Keratinocyte (primary cell): ENCODE measurements around the gene CDC6. TPM values are rescaled to one million over a fixed set of nuclear protein-coding genes. Genes with fewer than 3 reads are reported as not detected.
A peak's percentile ranks its signal among the peaks of the same experiment; 100 is the strongest.

Experiments used
- DNase-seq: peaks from one replicate; pipeline ENCODE4 v3.0.0-alpha.2; 2011; ENCODE audit warnings: low read depth, missing footprints, low spot score
- FAIRE-seq: peaks from 2 replicates; lab custom pipeline; 2011; peaks lifted over from hg19 to GRCh38; lab: Jason Lieb, UNC
- H2AFZ ChIP-seq: 2 replicates; pipeline ENCODE4 v1.6.0; 2012; ENCODE audit warnings: low read length, control low read depth, inconsistent platforms; ENCODE audit not compliant: control insufficient read depth
- H3K27ac ChIP-seq: 2 replicates; pipeline ENCODE4 v1.5.1; 2011; ENCODE audit warnings: low read length; ENCODE audit not compliant: control insufficient read depth, insufficient read depth
- H3K27me3 ChIP-seq: 3 replicates; pipeline ENCODE4 v1.6.0; 2011; ENCODE audit warnings: low read length; ENCODE audit not compliant: control insufficient read depth, insufficient read depth; ENCODE audit errors: extremely low read depth
- H3K36me3 ChIP-seq, 2 experiments: 2 replicates in 1 of 2; 3 replicates in 1 of 2; pipeline ENCODE4 v1.5.1; 2011; ENCODE audit warnings: low read length in 2 of 2, mild to moderate bottlenecking in 1 of 2; ENCODE audit not compliant: control insufficient read depth in 2 of 2, insufficient read depth in 2 of 2; ENCODE audit errors: extremely low read depth in 1 of 2
- H3K4me1 ChIP-seq: 3 replicates; pipeline ENCODE4 v1.5.1; 2011; ENCODE audit warnings: low read length; ENCODE audit not compliant: control insufficient read depth, insufficient read depth; ENCODE audit errors: extremely low read depth
- H3K4me2 ChIP-seq: 3 replicates; pipeline ENCODE4 v1.6.0; 2011; ENCODE audit warnings: low read depth, low read length; ENCODE audit not compliant: control insufficient read depth, insufficient read depth; ENCODE audit errors: extremely low read depth
- H3K4me3 ChIP-seq, 3 experiments: fragments of 200-600 bp in 1 of 3; sonication (generic) in 1 of 3; 2 replicates in 2 of 3; 3 replicates in 1 of 3; pipeline ENCODE4 v1.5.1; 2011 to 2016; ENCODE audit warnings: low read length in 3 of 3, mild to moderate bottlenecking in 3 of 3, control low read depth in 2 of 3, inconsistent platforms in 1 of 3, low read depth in 1 of 3, mixed read lengths in 1 of 3, mixed run types in 1 of 3, moderate library complexity in 1 of 3; ENCODE audit not compliant: control insufficient read depth in 2 of 3, insufficient read depth in 2 of 3; ENCODE audit errors: extremely low read depth in 1 of 3
- H3K79me2 ChIP-seq: 2 replicates; pipeline ENCODE4 v1.6.0; 2012; ENCODE audit warnings: low read length; ENCODE audit not compliant: control insufficient read depth, insufficient read depth
- H3K9ac ChIP-seq: 3 replicates; pipeline ENCODE4 v1.6.0; 2011; ENCODE audit warnings: low read length; ENCODE audit not compliant: control insufficient read depth, insufficient read depth; ENCODE audit errors: extremely low read depth
- H3K9me1 ChIP-seq: 3 replicates; pipeline ENCODE4 v1.6.0; 2011; ENCODE audit warnings: low read length; ENCODE audit not compliant: control insufficient read depth, insufficient read depth; ENCODE audit errors: extremely low read depth
- H3K9me3 ChIP-seq: 2 replicates; pipeline ENCODE4 v1.5.1; 2012; ENCODE audit warnings: low read depth, low read length; ENCODE audit not compliant: control insufficient read depth
- H4K20me1 ChIP-seq: 3 replicates; pipeline ENCODE4 v1.6.0; 2011; ENCODE audit warnings: low read length; ENCODE audit not compliant: control insufficient read depth, insufficient read depth; ENCODE audit errors: extremely low read depth
- CTCF ChIP-seq, 3 experiments: IDR thresholded peaks in 1 of 3; conservative IDR thresholded peaks in 1 of 3; optimal IDR thresholded peaks in 1 of 3; 2 replicates in 2 of 3; 3 replicates in 1 of 3; pipeline versions ENCODE3 to v1.5.1; 2011; ENCODE audit warnings: low read length in 3 of 3, mild to moderate bottlenecking in 3 of 3, moderate library complexity in 2 of 3, control low read depth in 1 of 3, inconsistent platforms in 1 of 3; ENCODE audit not compliant: insufficient read depth in 2 of 3; ENCODE audit errors: extremely low read depth in 1 of 3
- EZH2 ChIP-seq: IDR thresholded peaks from one replicate; pipeline ENCODE4 v1.6.1; 2012; ENCODE audit warnings: inconsistent platforms, mild to moderate bottlenecking, low read length, moderate library complexity
- dilution Hi-C: fragments of 300-500 bp; cut with MboI; formaldehyde crosslinking; loops from one replicate; pipeline ENCODE4 v1.7.0; 2020; ENCODE audit warnings: low sequenced_read_pairs; ENCODE audit not compliant: extremely low pct_ligation_motif_present
- polyA plus RNA-seq, 5 experiments: library from polyadenylated mRNA; depleted of rRNA in 3 of 5; stranded (reverse) in 3 of 5; stranded (forward) in 1 of 5; unstranded in 1 of 5; fragments of >200 nt; gene quantifications; 1 replicate in 1 of 5; 2 replicates in 3 of 5; 3 replicates in 1 of 5; pipeline versions ENCODE4 v1.2.1 to v1.2.3, GENCODE V29; 2011 to 2012; ENCODE audit warnings: missing spikeins in 2 of 5, low read depth in 1 of 5, low replicate concordance in 1 of 5

The CDC6 gene
- polyA plus RNA-seq, 1 donor (not counting 4 experiments of a cell fraction or from before 2014, with no cell fraction given) = 28.0 TPM

GRCh38 chr17:40291281-40291664, 3.6 kb downstream of the CDC6 start:
- Histone ChIP-seq H3K36me3 (peaks cover 2 to 22% of the 10 kb centered on the region in 2 experiments), H3K4me1 (peaks cover 9% of the 10 kb centered on the region), H3K79me2 (peaks cover 10% of the 10 kb centered on the region), H3K9me3 (no peaks in the 10 kb centered on the region), H3K4me3 (no peak overlapping the region), H3K4me2 (no peak overlapping the region), H3K27me3 (no peaks in the 10 kb centered on the region), H4K20me1 (no peaks in the 10 kb centered on the region), H2AFZ (no peak overlapping the region), H3K9me1 (no peaks in the 10 kb centered on the region), H3K27ac (peak overlapping the region; percentile 21), H3K9ac (no peak overlapping the region)
- no peak for TF ChIP-seq CTCF (optimal IDR thresholded peaks at IDR 0.05 in 1 of 3, IDR thresholded peaks at IDR 0.05 in 1 of 3, conservative IDR thresholded peaks at IDR 0.05 in 1 of 3; ENCODE audit: extremely low read depth in 1 of 3, insufficient read depth in 2 of 3, low read length in 3 of 3)
- TF ChIP-seq EZH2 = no peak
- DNase-seq (no peak), FAIRE-seq (no peak)
- dilution Hi-C loops = no loop called here

GRCh38 chr17:40293363-40293762, 5.7 kb downstream of the CDC6 start:
- H3K4me2 ChIP-seq = no peak overlapping the region
- H3K9ac ChIP-seq = no peak overlapping the region
- H3K4me1 ChIP-seq = peaks cover 9% of the 10 kb centered on the region
- H3K27ac ChIP-seq = no peak overlapping the region
- dilution Hi-C loops = no loop called here
- no peak for DNase-seq
- H3K9me3 ChIP-seq = no peaks in the 10 kb centered on the region
- H3K36me3 ChIP-seq = peaks cover 2 to 28% of the 10 kb centered on the region in 2 experiments
- FAIRE-seq = no peak
- H2AFZ ChIP-seq = no peak overlapping the region
- no peak overlapping the region for H3K4me3 ChIP-seq
- TF ChIP-seq EZH2 = no peak
- H3K27me3 ChIP-seq = no peaks in the 10 kb centered on the region
- no peaks in the 10 kb centered on the region for H3K9me1 ChIP-seq
- peaks cover 8% of the 10 kb centered on the region for H3K79me2 ChIP-seq
- H4K20me1 ChIP-seq = no peaks in the 10 kb centered on the region
